Astrocyte of the hippocampus (primary cell): ENCODE results near the gene DAAM1.
A peak's percentile ranks its signal among the peaks of the same experiment; 100 is the strongest.

Experiments
- DNase-seq: peaks from one replicate; pipeline ENCODE4 v3.0.0; 2011; ENCODE audit warnings: low read depth, low spot score

Gene DAAM1

DNA sequence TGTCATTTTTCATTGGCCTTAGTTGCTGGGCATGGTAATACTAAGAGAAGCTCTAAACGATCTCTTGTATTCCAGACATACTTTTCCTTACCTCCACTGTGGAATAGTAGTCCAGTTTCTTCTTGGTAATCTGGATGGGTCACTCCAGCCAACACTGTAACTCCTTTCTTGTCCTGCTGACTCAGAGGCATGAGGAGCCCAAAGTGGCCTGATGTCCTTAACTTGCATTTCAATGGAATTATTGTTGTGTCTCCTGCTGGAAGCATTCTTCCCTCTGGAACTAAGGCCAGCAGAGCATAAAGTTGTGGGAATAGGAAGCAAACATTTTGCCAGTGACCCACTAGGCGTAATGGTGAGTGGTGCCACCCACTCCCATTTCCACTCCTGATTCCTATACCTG, 33.1 kb downstream of the DAAM1 start:
- DNase-seq = peak; percentile 22

DNA sequence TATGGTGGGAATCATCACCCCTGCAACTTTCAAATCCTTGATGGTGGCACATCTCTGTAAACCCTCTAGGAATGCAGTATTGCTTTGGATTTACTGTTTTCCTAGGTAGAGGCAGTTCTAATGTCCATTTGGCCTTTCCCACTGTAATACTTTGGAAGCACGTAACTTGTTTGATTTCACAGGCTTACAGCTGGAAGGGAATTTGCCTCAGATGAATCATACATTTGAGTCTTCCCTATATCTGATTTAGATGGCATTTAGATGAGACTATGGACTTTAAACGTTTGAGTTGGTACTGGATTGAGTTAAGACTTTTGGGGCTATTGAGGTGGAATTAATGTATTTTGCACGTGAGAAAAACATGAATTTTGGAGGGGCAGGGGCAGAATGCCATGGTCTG, 35.9 kb downstream of the DAAM1 start:
- DNase-seq = no peak

DNA sequence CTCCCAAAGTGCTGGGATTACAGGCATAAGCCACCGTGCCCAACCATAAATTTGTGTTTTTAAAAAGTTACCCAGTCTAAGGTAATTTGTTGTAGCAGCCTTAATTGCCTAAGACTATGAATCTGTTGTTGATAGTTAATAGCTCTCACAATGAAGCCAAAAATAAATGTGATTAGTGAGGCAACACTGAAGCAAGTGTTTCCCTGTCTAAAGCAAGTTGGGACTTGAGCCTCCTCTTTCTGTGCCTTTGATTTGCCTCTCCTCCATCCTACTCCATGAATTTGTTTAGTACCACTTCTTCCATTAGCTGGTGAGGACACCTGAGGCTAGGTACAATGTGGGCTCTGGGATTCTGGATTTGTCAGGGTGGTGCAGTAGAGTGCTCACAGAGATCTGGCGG, 36.8 kb downstream of the DAAM1 start:
- no peak for DNase-seq

DNA sequence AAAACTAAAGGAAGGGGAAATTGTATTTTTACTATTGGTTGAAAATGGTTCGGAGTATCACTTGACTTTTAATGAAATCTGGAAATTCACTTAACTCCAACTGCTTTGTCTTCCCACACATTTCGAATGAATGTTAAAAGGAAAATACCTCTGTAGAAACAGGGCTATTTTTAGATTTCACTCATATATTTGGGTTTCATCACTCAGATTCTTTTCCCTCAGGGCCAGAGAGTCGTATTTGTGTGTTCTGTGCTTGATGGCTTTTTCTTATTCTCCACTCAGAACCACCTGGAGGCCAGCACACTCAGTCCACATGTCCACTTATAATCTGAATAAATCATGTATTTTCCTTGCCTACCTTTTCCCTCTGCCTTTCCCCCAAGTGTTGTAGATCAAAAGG, 40.0 kb downstream of the DAAM1 start:
- DNase-seq = no peak

DNA sequence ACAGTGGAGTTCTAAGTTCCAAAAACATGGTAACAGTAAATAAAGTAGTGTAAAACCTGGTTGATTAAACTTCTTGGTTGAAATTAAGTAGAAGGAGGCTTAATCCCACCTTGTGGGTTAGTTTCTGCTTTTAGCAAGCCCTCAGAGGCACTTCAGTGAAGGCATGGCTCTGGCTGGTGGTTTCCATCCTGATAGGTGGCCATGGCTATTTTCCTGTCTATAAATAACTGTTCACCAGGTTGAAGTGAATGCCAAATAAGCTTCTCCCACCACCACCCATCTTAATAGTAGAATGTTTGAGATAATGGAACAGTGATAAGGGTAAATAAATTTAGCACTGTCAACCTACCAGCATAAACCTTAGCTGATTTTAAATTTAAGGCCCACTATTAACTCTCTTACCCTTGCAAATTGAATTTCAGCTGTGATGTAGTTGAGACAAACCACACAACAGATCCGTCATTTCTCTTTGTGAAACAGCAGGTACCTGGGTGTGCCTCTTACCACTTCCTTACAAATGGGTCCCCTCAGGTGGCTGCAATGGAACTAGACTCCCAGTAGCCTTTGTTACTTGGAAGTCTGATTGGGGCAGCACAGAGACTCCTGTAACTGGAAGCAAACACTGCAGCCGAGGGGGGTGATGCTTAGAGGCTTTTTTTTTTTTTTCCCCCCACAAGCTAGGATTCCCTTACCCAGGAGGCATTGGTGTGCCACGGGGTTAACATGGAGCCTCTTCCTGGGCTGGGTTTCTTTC, 41.4 kb downstream of the DAAM1 start:
- no peak for DNase-seq

DNA sequence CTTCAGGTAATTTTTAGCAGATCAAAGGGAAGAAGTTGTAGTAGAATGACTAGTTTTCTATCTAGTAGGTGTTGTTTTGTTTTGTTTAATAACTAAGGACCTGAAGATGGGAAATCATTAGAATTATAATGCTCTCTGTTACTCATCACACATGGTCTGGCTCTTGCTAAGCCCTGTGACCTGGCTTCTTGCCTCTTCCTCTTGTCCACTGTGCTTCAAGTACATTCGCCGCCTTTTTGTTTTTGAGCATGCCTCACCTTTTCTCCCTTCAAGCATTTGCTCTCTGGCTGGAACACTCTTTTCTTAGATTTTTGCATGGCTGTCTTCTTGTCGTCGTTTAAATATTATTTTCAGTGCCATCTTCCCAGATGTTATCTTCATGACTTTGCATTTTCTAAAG, 47.7 kb downstream of the DAAM1 start:
- DNase-seq = no peak

DNA sequence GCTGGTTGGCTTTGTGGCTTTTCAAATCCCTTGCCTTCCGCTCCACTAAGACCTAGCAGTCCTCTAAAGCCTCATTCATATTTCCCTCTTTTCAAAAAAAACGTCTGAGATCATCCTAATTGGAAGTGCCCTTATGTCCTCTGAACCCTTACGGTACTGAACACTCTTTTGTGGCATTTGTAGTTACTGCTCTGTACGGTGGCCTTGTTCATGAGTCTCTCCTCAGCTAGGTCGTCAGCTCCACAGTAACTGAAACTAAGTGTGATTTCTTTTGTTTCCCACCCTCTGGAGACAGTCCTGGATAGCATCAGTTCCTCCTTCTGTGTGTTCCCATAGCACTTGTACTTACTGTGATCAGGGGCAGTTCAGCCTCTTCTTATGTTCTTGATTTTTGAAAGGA, 49.7 kb downstream of the DAAM1 start:
- DNase-seq = no peak

DNA sequence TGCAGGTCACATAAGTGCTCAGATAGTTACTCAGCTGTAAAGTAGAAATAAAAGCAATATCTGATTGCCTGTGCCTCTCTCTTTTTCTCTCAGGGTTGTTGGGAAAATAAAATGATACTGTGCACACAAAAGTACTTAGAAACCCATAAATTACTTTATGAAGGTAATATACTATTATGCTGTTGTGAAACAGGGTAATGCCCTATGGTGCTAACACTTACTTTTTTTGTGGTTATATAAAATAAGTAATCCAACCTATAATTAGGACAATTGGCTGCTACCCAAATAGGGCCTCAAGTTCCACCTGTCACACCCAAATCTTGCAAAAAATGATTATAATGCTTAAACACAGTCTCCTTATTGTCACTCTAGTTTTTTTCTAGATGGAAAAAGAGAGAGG, 50.6 kb downstream of the DAAM1 start:
- no peak for DNase-seq

DNA sequence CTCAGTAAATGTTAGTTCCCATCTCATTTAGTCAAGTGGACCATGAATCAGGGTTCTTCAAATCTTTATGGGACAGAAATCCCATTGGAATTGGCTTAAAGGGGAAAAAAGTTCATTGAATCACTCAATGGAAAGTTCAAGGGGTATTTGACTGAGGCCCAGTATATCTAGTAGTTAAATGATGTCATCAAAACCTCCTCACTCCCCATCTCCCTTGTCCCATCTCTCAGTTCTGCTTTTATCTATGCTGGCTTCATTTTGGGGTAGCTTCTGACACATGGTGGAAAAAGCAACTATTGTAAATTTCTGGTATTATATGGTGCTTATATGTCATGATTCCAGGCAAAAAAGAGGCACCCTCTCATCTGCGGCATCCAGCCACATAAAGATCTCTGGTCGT, 51.9 kb downstream of the DAAM1 start:
- DNase-seq = no peak

DNA sequence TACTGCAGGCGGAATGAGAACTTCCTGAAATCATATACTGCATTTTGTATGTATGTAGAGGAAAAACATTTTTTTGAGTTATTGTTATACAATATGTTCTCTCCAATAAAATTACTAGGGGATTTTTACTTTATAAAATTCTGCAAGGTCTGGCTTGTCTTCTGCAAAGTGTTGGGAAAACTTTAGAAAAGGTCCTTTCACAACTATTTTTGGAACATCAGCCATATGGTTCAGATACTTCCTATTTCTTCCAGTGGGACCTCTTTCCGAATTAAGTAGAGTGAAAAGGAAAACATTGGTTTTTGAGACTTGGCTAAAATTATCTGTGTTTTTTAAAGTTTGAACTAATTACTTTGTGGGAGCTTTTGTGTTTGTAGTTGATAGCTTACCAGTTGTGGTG, 52.7 kb downstream of the DAAM1 start:
- DNase-seq = no peak

DNA sequence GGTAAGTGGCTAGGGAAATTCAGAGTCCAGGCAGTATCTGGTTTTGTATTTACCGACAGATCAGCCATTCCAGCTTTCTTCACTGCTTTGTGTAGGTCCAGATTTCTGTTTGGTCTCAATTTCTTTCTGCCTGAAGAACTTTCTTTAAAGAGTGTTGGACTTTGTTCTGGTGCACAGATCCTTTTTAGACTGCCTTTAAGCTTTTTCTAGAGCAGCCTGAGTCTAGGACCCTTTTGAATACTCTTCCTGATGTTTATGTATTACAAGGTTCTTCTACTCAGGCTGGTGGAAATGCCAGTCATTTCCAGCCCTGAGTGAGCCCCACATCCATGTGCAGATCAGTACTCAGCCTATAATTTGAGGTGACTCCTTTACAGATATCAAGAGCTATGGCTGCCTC, 54.7 kb downstream of the DAAM1 start:
- no peak for DNase-seq

DNA sequence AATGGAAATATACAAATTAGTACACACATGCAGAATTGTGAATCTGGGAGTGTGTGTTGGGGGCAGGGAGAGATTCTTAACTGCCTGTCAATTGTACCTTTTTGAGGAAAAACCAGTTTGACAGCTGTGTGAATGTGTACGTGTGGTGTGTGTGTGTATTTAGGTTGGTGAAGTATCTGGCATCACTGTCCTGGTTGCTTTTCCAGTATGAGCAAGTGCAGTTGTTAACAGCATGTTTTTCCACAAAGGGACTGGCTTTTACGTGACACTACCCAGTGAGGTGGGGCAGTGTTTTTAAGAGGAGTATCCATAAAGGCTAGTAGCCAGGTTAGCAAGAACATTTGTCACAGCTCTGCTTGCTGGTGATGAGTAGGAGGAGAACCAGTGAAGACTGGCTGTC, 56.1 kb downstream of the DAAM1 start:
- no peak for DNase-seq

DNA sequence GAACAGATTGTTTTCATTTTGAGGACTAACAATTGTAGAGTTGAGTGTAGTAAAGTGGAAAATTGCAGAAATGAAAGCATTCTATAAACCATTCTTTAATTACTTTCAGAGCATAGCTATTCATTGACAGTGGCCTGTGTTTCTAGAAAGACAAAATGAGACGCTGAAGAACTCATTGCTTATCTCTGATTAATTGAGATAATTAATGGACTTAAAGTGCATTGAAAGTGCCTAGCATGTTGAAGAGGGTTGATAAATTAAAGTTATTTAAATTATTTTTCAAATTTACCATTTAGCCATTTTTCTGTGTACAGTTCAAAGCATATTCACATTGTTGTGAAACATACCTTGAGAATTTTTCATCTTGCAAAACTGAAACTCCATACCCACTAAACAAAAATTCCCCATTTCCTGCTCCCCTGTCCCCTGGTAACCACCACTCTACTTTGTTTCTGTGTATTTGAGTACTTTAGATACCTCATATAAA, 57.4 kb downstream of the DAAM1 start:
- no peak for DNase-seq

DNA sequence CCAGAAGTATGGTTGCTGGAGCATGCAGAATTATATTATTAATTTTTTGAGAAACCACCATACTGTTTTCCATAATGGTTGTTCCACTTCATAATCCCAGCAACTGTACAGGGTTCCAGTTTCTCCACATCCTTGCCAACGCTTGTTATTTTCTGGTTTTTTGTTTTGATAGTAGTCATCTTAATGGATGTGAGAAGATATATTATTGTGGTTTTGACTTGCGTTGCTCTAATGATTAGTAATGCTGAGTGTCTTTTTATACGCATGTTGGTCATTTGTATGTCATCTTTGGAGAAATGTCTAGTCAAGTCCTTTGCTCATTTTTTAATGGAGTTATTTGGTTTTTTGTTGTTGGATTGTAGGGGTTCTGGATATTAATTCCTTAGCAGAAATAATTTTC, 58.1 kb downstream of the DAAM1 start:
- DNase-seq = no peak

DNA sequence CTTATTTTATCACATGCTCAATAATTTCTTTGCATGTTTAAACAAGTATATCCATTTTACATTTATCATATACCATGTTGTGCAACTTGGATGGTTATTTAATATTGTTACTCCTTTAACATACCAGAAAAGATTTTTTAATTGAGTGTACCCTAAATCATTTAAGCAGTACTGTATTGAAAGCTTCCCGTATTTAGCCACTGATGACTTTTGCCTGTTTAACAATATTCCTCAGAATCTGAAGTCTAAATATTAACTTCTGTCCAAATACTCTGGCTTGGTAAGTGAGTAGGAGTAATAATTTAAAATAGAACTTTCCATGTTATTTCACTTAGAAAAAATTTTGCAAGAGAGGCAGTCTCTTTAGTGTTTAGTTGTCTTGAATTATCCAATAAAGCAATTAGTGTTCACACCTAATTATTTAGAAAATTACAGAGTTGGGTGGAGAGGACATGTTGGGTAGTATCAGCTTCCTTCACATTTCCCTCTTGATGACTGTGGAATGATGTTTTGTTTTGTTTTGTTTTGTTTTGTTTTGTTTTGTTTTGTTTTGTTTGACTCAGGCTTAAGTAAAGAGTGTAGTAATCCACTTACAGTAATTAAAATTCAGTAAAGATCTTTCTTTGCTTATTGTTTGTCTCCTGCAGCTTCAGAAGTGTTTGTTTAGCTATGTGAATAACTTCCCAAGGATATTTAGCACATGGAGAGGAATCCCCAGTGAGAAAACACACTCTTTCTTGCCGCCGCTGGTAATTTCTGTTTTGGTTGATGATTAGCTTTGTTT, 59.5 kb downstream of the DAAM1 start:
- DNase-seq = no peak

DNA sequence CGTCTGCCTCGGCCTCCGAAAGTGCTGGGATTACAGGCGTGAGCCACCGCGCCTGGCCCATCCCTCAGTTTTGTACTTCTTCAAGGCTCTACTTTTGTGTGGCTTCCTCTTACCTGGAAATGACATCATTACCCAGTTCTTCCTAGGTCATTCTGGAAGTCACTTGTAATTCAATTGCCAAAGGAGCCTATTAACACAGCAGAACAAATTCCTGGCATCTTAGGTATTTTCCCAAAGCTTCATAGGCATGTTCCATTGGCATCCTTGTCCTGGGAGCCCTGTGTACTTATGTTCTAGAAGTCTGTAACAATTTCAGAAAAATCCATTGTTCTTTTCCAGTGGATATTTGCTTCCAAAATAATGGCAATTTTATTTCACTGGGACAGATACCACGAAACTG, 60.6 kb downstream of the DAAM1 start:
- peak; percentile 61 for DNase-seq

DNA sequence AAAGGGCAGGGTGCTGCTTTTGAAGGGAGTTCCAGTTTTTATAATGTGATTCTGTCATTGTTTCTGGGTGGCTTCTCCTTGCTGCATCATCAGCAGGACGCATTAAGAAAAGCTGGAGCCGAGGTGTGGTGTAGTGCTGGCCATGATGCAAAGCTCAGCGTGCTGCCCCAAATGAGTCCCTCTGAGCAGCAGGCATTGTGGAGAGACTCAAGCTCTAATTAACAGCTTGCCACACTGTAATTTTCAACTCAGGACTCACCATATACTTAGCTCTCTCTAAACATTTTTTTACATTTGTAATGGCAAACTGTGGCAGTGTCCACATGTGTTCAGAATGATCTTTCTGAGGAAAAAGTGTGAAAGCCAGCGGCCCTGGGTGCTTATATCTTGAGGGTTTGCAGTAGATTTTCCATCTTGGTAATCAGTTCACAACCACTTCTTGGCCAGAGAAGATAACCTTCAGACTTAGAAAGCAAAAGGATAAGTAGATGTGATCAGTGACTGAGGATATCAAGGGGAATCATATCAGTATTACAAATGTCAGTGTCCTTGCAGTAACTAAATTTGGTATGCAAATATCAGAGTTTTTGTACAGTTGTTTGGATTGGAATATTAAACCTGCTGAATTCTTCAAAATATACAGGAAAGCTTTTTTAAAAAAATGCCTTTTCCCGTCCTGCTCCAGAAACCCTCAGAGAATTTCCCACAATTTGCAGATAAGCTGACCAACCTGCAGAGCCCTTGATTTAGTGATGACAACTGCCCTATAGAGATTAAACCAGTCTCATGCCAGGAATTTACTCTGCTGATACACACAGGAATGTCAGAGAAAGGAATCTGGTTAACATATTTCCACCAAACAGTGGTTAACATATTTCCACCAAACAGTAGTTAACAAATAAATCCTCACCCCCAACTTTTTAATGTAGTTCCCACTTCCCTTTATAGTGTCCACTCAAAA, 63.6 kb downstream of the DAAM1 start:
- DNase-seq = peak; percentile 89

DNA sequence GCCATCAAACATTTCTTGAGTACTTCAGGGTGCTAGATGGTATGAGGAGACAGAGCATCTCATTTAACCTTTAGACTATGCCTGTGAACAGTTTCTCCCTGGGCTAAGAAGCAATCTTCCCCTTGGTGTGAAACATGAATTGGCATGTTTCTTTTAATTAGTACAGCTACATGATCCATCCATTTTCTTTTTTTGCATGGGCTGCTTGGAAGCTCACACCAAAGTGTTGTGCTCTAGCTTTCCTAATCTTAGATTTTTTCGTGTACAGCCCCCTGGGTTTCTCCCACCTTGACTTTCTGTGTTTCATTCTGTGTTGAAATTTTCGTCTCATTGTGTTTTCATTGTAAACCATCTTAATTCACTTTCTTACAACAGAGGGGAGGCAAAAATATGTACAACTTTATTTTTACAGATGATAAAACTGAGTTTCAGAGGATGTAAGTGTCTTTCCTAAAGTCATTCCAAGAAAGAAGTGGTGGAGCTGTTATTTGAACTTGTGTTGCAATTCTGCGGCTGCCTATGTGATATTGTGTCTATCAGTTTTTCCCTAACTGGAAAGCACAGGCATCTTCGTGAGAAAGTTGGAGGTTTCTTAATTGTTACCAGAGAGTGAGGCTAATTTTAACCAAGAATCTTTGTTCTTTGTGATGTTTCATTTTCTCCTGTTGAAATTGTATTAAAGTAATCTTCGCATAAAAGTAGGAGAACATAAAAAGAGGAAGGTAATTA, 64.5 kb downstream of the DAAM1 start:
- no peak for DNase-seq

DNA sequence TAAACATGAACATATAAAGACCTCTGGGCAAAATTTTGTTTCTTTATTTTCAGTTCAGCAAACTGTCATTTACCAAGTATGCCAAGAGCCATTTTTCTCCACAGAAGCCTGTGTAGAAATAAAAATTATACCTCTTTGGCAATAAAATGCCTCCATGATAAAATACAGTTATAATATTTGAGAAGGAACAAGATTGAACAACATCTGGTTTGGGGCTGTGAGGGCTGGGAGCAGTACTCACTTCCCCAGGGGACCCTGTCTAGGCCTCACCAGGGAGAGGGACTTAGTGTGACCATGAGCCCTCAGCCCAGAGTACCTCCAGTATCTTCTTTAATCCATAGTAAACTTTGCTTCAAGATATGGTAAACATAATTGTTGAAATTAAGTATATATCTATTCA, 65.1 kb downstream of the DAAM1 start:
- DNase-seq = no peak

DNA sequence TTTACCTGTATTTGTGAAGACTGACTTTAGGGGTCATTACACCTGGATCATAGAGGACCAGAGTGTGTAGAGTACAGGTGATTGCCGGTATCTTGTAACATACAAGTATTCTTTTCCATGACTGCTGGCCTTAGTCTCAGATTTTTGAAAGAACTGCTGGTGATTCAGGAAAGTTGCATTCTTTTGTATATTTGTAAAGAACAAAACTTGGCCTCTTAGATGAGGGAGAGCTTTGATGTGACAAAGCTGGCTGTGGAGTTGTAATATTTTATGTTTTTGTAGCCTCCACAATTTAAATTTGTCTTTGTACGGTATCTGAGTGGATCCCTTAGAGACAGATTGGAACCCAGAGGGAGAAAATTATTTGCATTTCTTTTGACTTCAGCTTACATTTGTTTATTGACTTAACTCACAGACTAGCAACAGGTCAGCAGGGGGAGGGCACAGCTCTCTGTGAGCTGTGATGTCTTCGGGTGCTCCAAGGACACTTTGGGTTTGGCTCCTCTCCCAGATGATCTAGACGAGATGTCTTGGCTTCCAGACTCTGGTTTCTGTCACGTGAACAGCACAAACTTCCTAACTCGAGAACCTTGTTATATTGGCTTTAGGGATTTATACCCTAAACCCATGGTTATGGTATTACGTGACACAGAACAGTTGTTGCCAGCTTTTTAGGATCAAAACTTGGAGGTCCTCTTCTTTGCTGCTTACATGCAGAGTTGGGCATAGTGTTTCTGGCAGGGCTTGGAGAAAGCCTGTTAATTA, 65.9 kb downstream of the DAAM1 start:
- DNase-seq = peak; percentile 88
